ENCODE data around the gene C22orf23. TPM values are rescaled to one million over a fixed set of nuclear protein-coding genes. Genes with fewer than 3 reads are reported as not detected.

C22orf23 gene
- total RNA-seq, 2 experiments from 2014 or later, result not detected

DNA sequence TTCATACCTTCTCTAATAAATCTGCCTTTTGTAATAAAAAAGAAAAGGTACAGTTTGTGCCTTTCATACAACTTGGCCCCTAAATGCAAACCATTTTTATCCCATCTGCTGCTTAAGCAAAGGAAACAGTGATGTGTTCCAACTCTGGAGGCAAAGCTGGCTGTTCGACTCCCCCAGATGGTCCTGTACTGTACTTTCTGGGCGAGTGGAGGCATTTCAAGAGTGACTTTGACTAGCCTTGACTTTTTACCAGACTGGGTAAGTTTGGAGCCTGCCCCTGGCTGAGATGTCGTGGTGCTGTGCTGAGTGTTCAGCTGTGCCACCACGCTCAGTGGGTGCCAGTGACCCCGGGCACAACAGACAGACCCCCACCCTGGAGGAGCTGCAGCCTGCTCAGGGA, 37.1 kb downstream of the C22orf23 start:
- no peak overlapping the region for H3K27ac ChIP-seq (ENCODE audit: low read depth in 1 of 2, low read length in 2 of 2)
- H3K36me3 ChIP-seq (ENCODE audit: insufficient read depth, low read length), result peaks cover 37% of the 10 kb centered on the region
- ATAC-seq (ENCODE audit: poor library complexity) (no peak), DNase-seq (no peak)
- H3K4me3 ChIP-seq (ENCODE audit: low read length), result no peak overlapping the region
- ChIA-PET POLR2A (no interaction called here), CTCF (no interaction called here)
- H3K27me3 ChIP-seq (ENCODE audit: control insufficient read depth in 1 of 2, insufficient read depth in 2 of 2, low read length in 2 of 2), result no peaks in the 10 kb centered on the region
- Mint-ChIP-seq H3K4me3 (no peak overlapping the region), H3K4me1 (ENCODE audit: low read depth) (peaks cover 13% of the 10 kb centered on the region), H3K27ac (no peak overlapping the region), H3K27me3 (no peaks in the 10 kb centered on the region), H3K36me3 (ENCODE audit: low read depth) (peaks cover 35% of the 10 kb centered on the region), H3K9me3 (no peaks in the 10 kb centered on the region)
- no peaks in the 10 kb centered on the region for H3K9me3 ChIP-seq (ENCODE audit: control insufficient read depth in 1 of 2, insufficient read depth in 1 of 2, low read length in 2 of 2)
- H3K4me1 ChIP-seq (ENCODE audit: insufficient read depth, low read length), result peaks cover 5% of the 10 kb centered on the region
- intact Hi-C loops (cut with DNase I, micrococcal nuclease), result no loop called here
- TF ChIP-seq, protein P1, sequence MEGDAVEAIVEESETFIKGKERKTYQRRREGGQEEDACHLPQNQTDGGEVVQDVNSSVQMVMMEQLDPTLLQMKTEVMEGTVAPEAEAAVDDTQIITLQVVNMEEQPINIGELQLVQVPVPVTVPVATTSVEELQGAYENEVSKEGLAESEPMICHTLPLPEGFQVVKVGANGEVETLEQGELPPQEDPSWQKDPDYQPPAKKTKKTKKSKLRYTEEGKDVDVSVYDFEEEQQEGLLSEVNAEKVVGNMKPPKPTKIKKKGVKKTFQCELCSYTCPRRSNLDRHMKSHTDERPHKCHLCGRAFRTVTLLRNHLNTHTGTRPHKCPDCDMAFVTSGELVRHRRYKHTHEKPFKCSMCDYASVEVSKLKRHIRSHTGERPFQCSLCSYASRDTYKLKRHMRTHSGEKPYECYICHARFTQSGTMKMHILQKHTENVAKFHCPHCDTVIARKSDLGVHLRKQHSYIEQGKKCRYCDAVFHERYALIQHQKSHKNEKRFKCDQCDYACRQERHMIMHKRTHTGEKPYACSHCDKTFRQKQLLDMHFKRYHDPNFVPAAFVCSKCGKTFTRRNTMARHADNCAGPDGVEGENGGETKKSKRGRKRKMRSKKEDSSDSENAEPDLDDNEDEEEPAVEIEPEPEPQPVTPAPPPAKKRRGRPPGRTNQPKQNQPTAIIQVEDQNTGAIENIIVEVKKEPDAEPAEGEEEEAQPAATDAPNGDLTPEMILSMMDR (IDR thresholded peaks at IDR 0.05), result no peak

GRCh38 chr22:37913233-37913721, 40.1 kb downstream of the C22orf23 start:
- TF ChIP-seq, protein P1 (IDR thresholded peaks at IDR 0.05), result no peak
- CTCF ChIA-PET, result no interaction called here

GRCh38 chr22:37912171-37912570, 41.2 kb downstream of the C22orf23 start:
- peaks cover 20% of the 10 kb centered on the region for H3K36me3 Mint-ChIP-seq (ENCODE audit: low read depth)
- H3K4me1 Mint-ChIP-seq (ENCODE audit: low read depth), result peaks cover 29% of the 10 kb centered on the region
- H3K4me3 Mint-ChIP-seq, result no peak overlapping the region
- ChIA-PET POLR2A (no interaction called here), CTCF (no interaction called here)
- H3K9me3 Mint-ChIP-seq, result no peaks in the 10 kb centered on the region
- H3K4me3 ChIP-seq (ENCODE audit: low read length), result no peak overlapping the region
- peaks cover 12% of the 10 kb centered on the region for H3K4me1 ChIP-seq (ENCODE audit: insufficient read depth, low read length)
- H3K9me3 ChIP-seq (ENCODE audit: control insufficient read depth in 1 of 2, insufficient read depth in 1 of 2, low read length in 2 of 2), result no peaks in the 10 kb centered on the region
- ATAC-seq (ENCODE audit: poor library complexity), result no peak
- H3K27me3 Mint-ChIP-seq, result no peaks in the 10 kb centered on the region
- H3K27ac ChIP-seq (ENCODE audit: low read depth in 1 of 2, low read length in 2 of 2), result no peak overlapping the region
- TF ChIP-seq, protein P1 (IDR thresholded peaks at IDR 0.05), result no peak
- no peaks in the 10 kb centered on the region for H3K27me3 ChIP-seq (ENCODE audit: control insufficient read depth in 1 of 2, insufficient read depth in 2 of 2, low read length in 2 of 2)
- DNase-seq, result peak in 1 of 14 experiments; percentile 28
- H3K27ac Mint-ChIP-seq, result no peak overlapping the region
- intact Hi-C loops (cut with DNase I, micrococcal nuclease), result no loop called here
- H3K36me3 ChIP-seq (ENCODE audit: insufficient read depth, low read length), result peaks cover 16% of the 10 kb centered on the region

More at GRCh38 chr22:37913233-37913721, 40.1 kb downstream of the C22orf23 start:
- Histone ChIP-seq H3K27me3 (ENCODE audit: control insufficient read depth in 1 of 2, insufficient read depth in 2 of 2, low read length in 2 of 2) (no peaks in the 10 kb centered on the region), H3K4me3 (ENCODE audit: low read length) (no peak overlapping the region), H3K36me3 (ENCODE audit: insufficient read depth, low read length) (peaks cover 27% of the 10 kb centered on the region), H3K9me3 (ENCODE audit: control insufficient read depth in 1 of 2, insufficient read depth in 1 of 2, low read length in 2 of 2) (no peaks in the 10 kb centered on the region), H3K4me1 (ENCODE audit: insufficient read depth, low read length) (peaks cover 2% of the 10 kb centered on the region), H3K27ac (ENCODE audit: low read depth in 1 of 2, low read length in 2 of 2) (no peak overlapping the region)
- ATAC-seq (ENCODE audit: poor library complexity), result no peak
- Mint-ChIP-seq H3K9me3 (no peaks in the 10 kb centered on the region), H3K36me3 (ENCODE audit: low read depth) (peaks cover 26% of the 10 kb centered on the region), H3K27ac (no peak overlapping the region), H3K4me3 (no peak overlapping the region), H3K4me1 (ENCODE audit: low read depth) (peaks cover 20% of the 10 kb centered on the region), H3K27me3 (no peaks in the 10 kb centered on the region)
- POLR2A ChIA-PET, result no interaction called here
- DNase-seq, result peak in 1 of 14 experiments; percentile 17
- intact Hi-C loops (cut with DNase I, micrococcal nuclease), result no loop called here
